Endothelial cell of umbilical vein (primary cell): ENCODE measurements around the gene OTC. TPM values are rescaled to one million over a fixed set of nuclear protein-coding genes. Genes with fewer than 3 reads are reported as not detected.

Experiments
- BruUV-seq: library from RNA; stranded (reverse); fragments of 400-500 nt; replicated peaks from 2 replicates; lab custom pipeline; 2021; lab: Mats Ljungman, UMichigan
- CTCF ChIA-PET: fragments of 300-600, 350-600 bp; sonication (Branson Sonifier 250); formaldehyde crosslinking; loops from one replicate; lab custom pipeline; 2021; ENCODE audit warnings: antibody characterized with exemption, inconsistent platforms; lab: Charles Lee
- POLR2A ChIA-PET: fragments of 300-600, 350-600 bp; sonication (Branson Sonifier 250); formaldehyde crosslinking; loops from one replicate; lab custom pipeline; 2021; ENCODE audit warnings: antibody characterized with exemption, inconsistent platforms; lab: Charles Lee
- DNase-seq: peaks from one replicate; pipeline ENCODE4 v3.0.0-alpha.2; 2011; ENCODE audit warnings: low read depth, low spot score
- FAIRE-seq: peaks from 2 replicates; lab custom pipeline; 2011; peaks lifted over from hg19 to GRCh38; lab: Jason Lieb, UNC
- H2AFZ ChIP-seq: 2 replicates; pipeline ENCODE4 v1.6.0; 2012; ENCODE audit warnings: low read depth, low read length, control low read depth, inconsistent platforms
- H3K27ac ChIP-seq: 2 replicates; pipeline ENCODE4 v1.5.1; 2011; ENCODE audit warnings: low read depth, mild to moderate bottlenecking, control low read depth, low read length, moderate library complexity; ENCODE audit not compliant: insufficient read depth
- H3K27me3 ChIP-seq, 2 experiments: 2 replicates each; pipeline versions ENCODE4 v1.6.0 to v1.6.1; 2011; ENCODE audit warnings: low read length in 2 of 2, mixed read lengths in 1 of 2; ENCODE audit not compliant: control insufficient read depth in 2 of 2, insufficient read depth in 2 of 2
- H3K36me3 ChIP-seq, 2 experiments: 2 replicates in 1 of 2; 3 replicates in 1 of 2; pipeline ENCODE4 v1.5.1; 2011; ENCODE audit warnings: low read length in 2 of 2, mild to moderate bottlenecking in 1 of 2, moderate library complexity in 1 of 2; ENCODE audit not compliant: control insufficient read depth in 2 of 2, insufficient read depth in 2 of 2; ENCODE audit errors: extremely low read depth in 1 of 2
- H3K4me1 ChIP-seq: 3 replicates; pipeline ENCODE4 v1.5.1; 2011; ENCODE audit warnings: mild to moderate bottlenecking, low read length; ENCODE audit not compliant: control insufficient read depth, insufficient read depth; ENCODE audit errors: extremely low read depth
- H3K4me2 ChIP-seq: 2 replicates; pipeline ENCODE4 v1.6.1; 2011; ENCODE audit warnings: low read length, control low read depth, mixed read lengths; ENCODE audit not compliant: insufficient read depth
- H3K4me3 ChIP-seq, 3 experiments: fragments of 200-600 bp in 1 of 3; sonication (generic), shearing (Covaris generic) in 1 of 3; replicated peaks in 1 of 3; 2 replicates each; pipeline ENCODE4 v1.5.1; 2011 to 2016; ENCODE audit warnings: control low read depth in 3 of 3, low read length in 3 of 3, mild to moderate bottlenecking in 2 of 3, inconsistent platforms in 1 of 3, low read depth in 1 of 3, moderate library complexity in 1 of 3; ENCODE audit not compliant: insufficient read depth in 1 of 3
- H3K79me2 ChIP-seq: 2 replicates; pipeline ENCODE4 v1.6.0; 2012; ENCODE audit warnings: low read length, inconsistent platforms; ENCODE audit not compliant: control insufficient read depth, insufficient read depth
- H3K9ac ChIP-seq: replicated peaks from 2 replicates; pipeline ENCODE3; 2011; ENCODE audit warnings: low read length, control low read depth; ENCODE audit not compliant: insufficient read depth; ENCODE audit errors: extremely low read depth
- H3K9me1 ChIP-seq: replicated peaks from 3 replicates; pipeline ENCODE4 v1.6.0; 2011; ENCODE audit warnings: mild to moderate bottlenecking, low read length; ENCODE audit not compliant: control insufficient read depth, insufficient read depth; ENCODE audit errors: extremely low read depth
- H3K9me3 ChIP-seq: replicated peaks from 2 replicates; pipeline ENCODE4 v1.5.1; 2012; ENCODE audit warnings: low read length, inconsistent platforms; ENCODE audit not compliant: control insufficient read depth, insufficient read depth
- H4K20me1 ChIP-seq: replicated peaks from 2 replicates; pipeline ENCODE3; 2011; ENCODE audit warnings: mild to moderate bottlenecking, low read length; ENCODE audit not compliant: control insufficient read depth, insufficient read depth; ENCODE audit errors: extremely low read depth
- EZH2 ChIP-seq: IDR thresholded peaks from 2 replicates; pipeline ENCODE4 v1.6.1; 2012; ENCODE audit warnings: borderline replicate concordance, low read depth, mild to moderate bottlenecking, moderate library complexity, low read length, inconsistent platforms; ENCODE audit not compliant: severe bottlenecking
- FOS ChIP-seq: IDR thresholded peaks from 2 replicates; pipeline ENCODE4 v1.6.1; 2011; ENCODE audit warnings: mild to moderate bottlenecking, low read length, moderate library complexity, borderline replicate concordance; ENCODE audit not compliant: insufficient read depth
- GATA2 ChIP-seq: IDR thresholded peaks from 2 replicates; pipeline ENCODE4 v1.7.0; 2011; ENCODE audit warnings: low read depth, mild to moderate bottlenecking, moderate library complexity, mixed read lengths, low read length; ENCODE audit not compliant: insufficient read length, insufficient read depth
- JUN ChIP-seq: IDR thresholded peaks from 2 replicates; pipeline ENCODE4 v1.6.1; 2011; ENCODE audit warnings: borderline replicate concordance, low read depth; ENCODE audit not compliant: insufficient read length, insufficient read depth
- MYC ChIP-seq: IDR thresholded peaks from one replicate; pipeline ENCODE4 v1.6.1; 2011; ENCODE audit warnings: mild to moderate bottlenecking, low read depth, low read length
- POLR2A ChIP-seq: IDR thresholded peaks from 2 replicates; pipeline ENCODE4 v1.6.1; 2012; ENCODE audit warnings: low read depth, mild to moderate bottlenecking, control low read depth, low read length
- POLR2AphosphoS5 ChIP-seq: IDR thresholded peaks from 2 replicates; pipeline ENCODE4 v1.6.1; 2012; ENCODE audit warnings: low read depth, mild to moderate bottlenecking, control low read depth, low read length, moderate library complexity; ENCODE audit not compliant: insufficient read depth
- dilution Hi-C: fragments of 300-500 bp; cut with MboI; formaldehyde crosslinking; loops from one replicate; pipeline ENCODE4 v1.15.0; 2019; ENCODE audit warnings: low sequenced_read_pairs; ENCODE audit not compliant: extremely low pct_ligation_motif_present
- intact Hi-C: fragments of 100-400 bp; cut with micrococcal nuclease; formaldehyde crosslinking; loops from one replicate; pipeline ENCODE4 v1.10.0; 2022
- polyA plus RNA-seq, 4 experiments: library from polyadenylated mRNA; depleted of rRNA in 3 of 4; stranded (reverse) in 3 of 4; unstranded in 1 of 4; fragments of >200 nt; gene quantifications; 2 replicates each; pipeline versions ENCODE4 v1.2.1 to v1.2.3, GENCODE V29; 2011 to 2012; ENCODE audit warnings: missing spikeins in 1 of 4
- total RNA-seq: library from RNA; stranded (reverse); gene quantifications from 2 replicates; pipeline ENCODE4 v1.2.3, GENCODE V29; 2021
- TF ChIP-seq, protein P1 (sequence below): IDR thresholded peaks from 2 replicates; pipeline ENCODE4 v1.6.1; 2011; ENCODE audit not compliant: insufficient read depth, insufficient read length
- TF ChIP-seq, protein P2 (sequence below), 2 donors: IDR thresholded peaks; 1 replicate in 1 of 2; 2 replicates in 1 of 2; pipeline ENCODE4 v1.5.1; 2011; ENCODE audit warnings: low read length in 2 of 2, mild to moderate bottlenecking in 2 of 2, moderate library complexity in 2 of 2, control low read depth in 1 of 2, inconsistent platforms in 1 of 2, low read depth in 1 of 2; ENCODE audit not compliant: insufficient read depth in 1 of 2; ENCODE audit errors: extremely low read depth in 1 of 2

OTC gene
- total and polyA plus RNA-seq, 2 donors (not counting 3 experiments of a cell fraction or from before 2014, with no cell fraction given): not detected

DNA sequence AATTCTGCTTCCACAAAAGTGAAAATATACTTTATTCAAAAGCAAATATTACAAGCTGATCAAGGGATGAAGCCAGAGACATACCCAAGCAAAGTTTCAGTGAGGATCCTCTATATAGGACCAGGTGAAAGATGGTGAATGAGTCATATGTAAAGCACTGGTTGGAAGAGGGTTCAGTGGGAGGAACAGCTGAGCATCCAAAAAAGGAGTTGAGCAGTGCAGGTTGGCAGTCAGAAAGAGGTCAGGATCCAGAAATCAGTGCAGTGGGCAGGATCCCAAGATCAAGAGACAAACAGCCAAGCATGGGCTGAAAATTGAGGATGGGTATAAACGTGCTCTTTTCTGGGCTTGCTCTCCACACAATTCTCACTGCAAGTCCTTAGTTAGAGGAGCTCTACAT lies 30.3 kb downstream of the OTC start:
- ChIA-PET POLR2A (interaction anchor here (0.6 kb wide), 1 partner anchor 150 kb away, joined by 6 read pairs; no protein-coding TSS in a partner anchor), CTCF (no interaction called here)
- DNase-seq: no peak
- Histone ChIP-seq H3K27ac (no peak overlapping the region), H3K27me3 (peaks cover 0 to 1% of the 10 kb centered on the region in 2 experiments), H3K79me2 (no peaks in the 10 kb centered on the region), H3K36me3 (no peaks in the 10 kb centered on the region), H4K20me1 (no peaks in the 10 kb centered on the region), H3K9me3 (no peaks in the 10 kb centered on the region), H2AFZ (no peak overlapping the region), H3K4me1 (no peaks in the 10 kb centered on the region), H3K9ac (no peak overlapping the region), H3K4me2 (no peak overlapping the region), H3K9me1 (no peaks in the 10 kb centered on the region), H3K4me3 (no peak overlapping the region)
- TF ChIP-seq, protein P1, sequence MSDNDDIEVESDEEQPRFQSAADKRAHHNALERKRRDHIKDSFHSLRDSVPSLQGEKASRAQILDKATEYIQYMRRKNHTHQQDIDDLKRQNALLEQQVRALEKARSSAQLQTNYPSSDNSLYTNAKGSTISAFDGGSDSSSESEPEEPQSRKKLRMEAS: no peak
- TF ChIP-seq POLR2AphosphoS5 (no peak), FOS (no peak), EZH2 (no peak), POLR2A (no peak), MYC (no peak), GATA2 (no peak), JUN (no peak)
- TF ChIP-seq, protein P2, sequence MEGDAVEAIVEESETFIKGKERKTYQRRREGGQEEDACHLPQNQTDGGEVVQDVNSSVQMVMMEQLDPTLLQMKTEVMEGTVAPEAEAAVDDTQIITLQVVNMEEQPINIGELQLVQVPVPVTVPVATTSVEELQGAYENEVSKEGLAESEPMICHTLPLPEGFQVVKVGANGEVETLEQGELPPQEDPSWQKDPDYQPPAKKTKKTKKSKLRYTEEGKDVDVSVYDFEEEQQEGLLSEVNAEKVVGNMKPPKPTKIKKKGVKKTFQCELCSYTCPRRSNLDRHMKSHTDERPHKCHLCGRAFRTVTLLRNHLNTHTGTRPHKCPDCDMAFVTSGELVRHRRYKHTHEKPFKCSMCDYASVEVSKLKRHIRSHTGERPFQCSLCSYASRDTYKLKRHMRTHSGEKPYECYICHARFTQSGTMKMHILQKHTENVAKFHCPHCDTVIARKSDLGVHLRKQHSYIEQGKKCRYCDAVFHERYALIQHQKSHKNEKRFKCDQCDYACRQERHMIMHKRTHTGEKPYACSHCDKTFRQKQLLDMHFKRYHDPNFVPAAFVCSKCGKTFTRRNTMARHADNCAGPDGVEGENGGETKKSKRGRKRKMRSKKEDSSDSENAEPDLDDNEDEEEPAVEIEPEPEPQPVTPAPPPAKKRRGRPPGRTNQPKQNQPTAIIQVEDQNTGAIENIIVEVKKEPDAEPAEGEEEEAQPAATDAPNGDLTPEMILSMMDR (IDR thresholded peaks at IDR 0.05; ENCODE audit: extremely low read depth in 1 of 2, insufficient read depth in 1 of 2, low read depth in 1 of 2, low read length in 2 of 2): no peak
- no peak for FAIRE-seq
- dilution Hi-C loops: no loop called here
- intact Hi-C loops: no loop called here
- BruUV-seq: no TSS peak
